ENCODE measurements around the gene CAMTA1. TPM values are rescaled to one million over a fixed set of nuclear protein-coding genes. Genes with fewer than 3 reads are reported as not detected.

The CAMTA1 gene
- total RNA-seq, 1 donor = 56.1 TPM

GRCh38 chr1:7233646-7234470 is 448.6 kb downstream of the CAMTA1 start:
- no peak for TF ChIP-seq CTCF (IDR thresholded peaks at IDR 0.05; ENCODE audit: insufficient read depth, low read depth, low read length)
- no peak overlapping the region for H3K4me3 ChIP-seq (ENCODE audit: low read depth, low read length)
- DNase-seq (ENCODE audit: low read depth) = no peak

- no peak for DNase-seq (ENCODE audit: low read depth)
Measured at GRCh38 chr1:7234471-7234755, 449.2 kb downstream of the CAMTA1 start.

GRCh38 chr1:7235871-7236517 is 450.7 kb downstream of the CAMTA1 start:
- TF ChIP-seq CTCF (IDR thresholded peaks at IDR 0.05; ENCODE audit: insufficient read depth, low read depth, low read length) = no peak

More at GRCh38 chr1:7234471-7234755, 449.2 kb downstream of the CAMTA1 start:
- H3K4me3 ChIP-seq (ENCODE audit: low read depth, low read length) = no peak overlapping the region
- TF ChIP-seq CTCF (IDR thresholded peaks at IDR 0.05; ENCODE audit: insufficient read depth, low read depth, low read length) = no peak

GRCh38 chr1:7236844-7237515 is 451.7 kb downstream of the CAMTA1 start:
- no peak overlapping the region for H3K4me3 ChIP-seq (ENCODE audit: low read depth, low read length)
- no peak for TF ChIP-seq CTCF (IDR thresholded peaks at IDR 0.05; ENCODE audit: insufficient read depth, low read depth, low read length)
- no peak for DNase-seq (ENCODE audit: low read depth)

More at GRCh38 chr1:7235871-7236517, 450.7 kb downstream of the CAMTA1 start:
- no peak overlapping the region for H3K4me3 ChIP-seq (ENCODE audit: low read depth, low read length)
- DNase-seq (ENCODE audit: low read depth) = no peak

GRCh38 chr1:7247158-7247557 is 461.9 kb downstream of the CAMTA1 start:
- DNase-seq (ENCODE audit: low read depth) = no peak
- H3K4me3 ChIP-seq (ENCODE audit: low read depth, low read length) = no peak overlapping the region
- TF ChIP-seq CTCF (IDR thresholded peaks at IDR 0.05; ENCODE audit: insufficient read depth, low read depth, low read length) = no peak

- H3K4me3 ChIP-seq (ENCODE audit: low read depth, low read length) = no peak overlapping the region
- TF ChIP-seq CTCF (IDR thresholded peaks at IDR 0.05; ENCODE audit: insufficient read depth, low read depth, low read length) = no peak
- no peak for DNase-seq (ENCODE audit: low read depth)
Measured at GRCh38 chr1:7247791-7248548, 462.7 kb downstream of the CAMTA1 start.

Measured in fibroblast of villous mesenchyme (primary cell).